Activated T-helper 1 cell treated with Interleukin-2 at 50 U/mL for 16 hours (primary cell): Measurements from ENCODE around the gene MTMR4.
"Not testable (repeated sequence)": the region's sequence is repeated elsewhere in the genome, so short reads cannot be mapped to it uniquely, and the experiment has no call there.

Experiments
- DNase-seq: peaks from one replicate; pipeline ENCODE4 v3.0.0-alpha.2; 2020; ENCODE audit warnings: low read depth

MTMR4 gene

DNA sequence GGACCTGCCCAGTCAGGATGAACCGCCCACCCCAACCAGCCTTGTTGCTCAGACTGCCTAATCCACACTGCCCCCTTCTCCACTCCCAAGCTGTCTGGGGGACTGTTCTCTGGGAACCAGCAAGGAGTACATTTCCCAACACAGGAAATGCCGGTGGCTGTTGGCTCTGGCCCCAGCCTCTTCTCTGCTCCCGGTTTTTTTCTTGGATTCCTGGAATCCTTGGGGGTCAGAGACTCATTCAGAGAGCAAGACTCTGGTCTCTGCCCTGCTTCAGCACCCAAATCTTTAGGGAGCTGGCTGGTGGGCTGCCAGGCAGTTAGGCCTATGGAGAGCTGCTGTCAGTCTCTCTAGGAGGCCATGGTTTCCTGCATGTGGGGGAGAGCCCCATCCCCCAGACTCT lies 10.8 kb upstream of the MTMR4 start:
- no peak for DNase-seq

DNA sequence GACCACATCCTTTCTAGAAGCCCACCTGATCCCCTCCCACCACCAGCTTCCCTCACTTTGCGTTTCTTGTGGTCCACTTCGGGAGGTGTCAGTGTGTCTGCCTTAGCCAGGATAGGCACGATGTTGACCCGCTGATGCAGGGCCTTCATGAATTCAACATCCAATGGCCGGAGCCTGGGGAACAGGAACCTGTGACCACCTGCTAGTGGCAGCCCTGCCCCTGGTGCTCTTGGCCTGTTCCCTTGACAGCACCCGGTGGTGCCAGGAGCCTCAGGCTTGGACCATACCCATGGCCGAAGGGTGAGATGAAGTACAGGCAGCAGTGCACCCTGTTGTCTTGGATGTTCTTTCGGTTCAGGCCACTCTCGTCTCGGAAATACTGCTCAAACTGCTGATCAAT lies 7.2 kb upstream of the MTMR4 start:
- no peak for DNase-seq

DNA sequence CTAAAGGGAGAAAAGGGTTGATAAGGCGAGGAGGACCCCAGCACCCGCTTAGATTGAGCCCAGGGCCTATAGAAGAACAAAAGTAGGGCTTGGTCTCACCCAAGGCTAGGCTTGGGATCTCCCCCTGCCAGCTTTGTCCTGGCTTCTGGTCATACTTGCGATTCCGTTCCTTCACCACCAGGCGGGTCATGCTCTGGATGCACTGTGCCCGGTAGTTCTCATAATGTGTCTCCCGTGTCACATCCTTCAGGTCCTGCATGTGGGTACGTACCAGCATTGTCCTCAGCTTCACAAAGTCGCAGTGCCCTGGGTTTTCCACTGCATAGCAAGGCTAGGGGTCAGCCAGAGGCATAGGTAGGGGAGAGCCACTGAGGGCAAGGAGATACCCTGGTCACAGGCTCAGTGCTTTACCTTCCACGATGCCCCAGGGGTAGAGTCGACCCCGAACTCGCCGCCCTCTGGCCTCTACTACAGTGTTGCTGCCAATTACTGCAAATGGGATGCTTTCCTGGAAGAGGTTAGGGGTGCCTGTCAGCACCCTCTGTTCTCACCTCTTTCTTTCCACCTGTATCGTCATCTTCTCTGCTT lies 6.5 kb upstream of the MTMR4 start:
- no peak for DNase-seq

DNA sequence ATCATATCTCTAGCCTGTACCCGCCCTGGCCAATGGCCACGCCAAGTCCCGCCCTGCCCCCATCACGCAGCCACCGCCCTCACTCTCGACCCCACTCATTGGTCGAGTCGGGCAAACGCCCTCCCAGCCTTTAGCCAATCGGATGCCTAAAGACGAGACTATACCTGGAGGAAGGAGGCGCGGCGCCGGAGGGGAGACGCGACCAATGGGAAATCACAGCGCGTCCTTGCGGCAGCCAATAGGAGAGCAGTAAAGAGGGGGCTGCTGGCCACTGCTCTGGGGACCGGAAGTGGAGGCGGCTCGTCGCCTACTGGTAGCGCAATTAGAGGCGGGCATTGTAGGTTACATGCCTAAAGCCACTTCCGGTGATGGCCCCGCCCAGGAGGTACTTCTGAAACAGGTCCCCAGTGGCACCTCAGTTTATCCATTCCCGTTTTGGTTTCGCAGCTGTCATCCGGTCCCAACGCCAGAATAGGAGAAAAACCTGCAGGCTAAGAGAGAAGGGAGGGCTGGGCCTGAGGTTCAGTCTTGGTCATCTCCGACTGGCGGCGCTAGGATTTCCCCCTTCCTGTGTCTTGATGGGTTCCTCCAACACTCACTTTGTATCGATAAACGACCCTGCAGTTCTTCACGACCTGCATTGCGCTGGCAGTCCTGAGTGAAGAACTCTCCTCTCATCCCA lies 3.6 kb upstream of the MTMR4 start:
- peak; percentile 99 for DNase-seq

DNA sequence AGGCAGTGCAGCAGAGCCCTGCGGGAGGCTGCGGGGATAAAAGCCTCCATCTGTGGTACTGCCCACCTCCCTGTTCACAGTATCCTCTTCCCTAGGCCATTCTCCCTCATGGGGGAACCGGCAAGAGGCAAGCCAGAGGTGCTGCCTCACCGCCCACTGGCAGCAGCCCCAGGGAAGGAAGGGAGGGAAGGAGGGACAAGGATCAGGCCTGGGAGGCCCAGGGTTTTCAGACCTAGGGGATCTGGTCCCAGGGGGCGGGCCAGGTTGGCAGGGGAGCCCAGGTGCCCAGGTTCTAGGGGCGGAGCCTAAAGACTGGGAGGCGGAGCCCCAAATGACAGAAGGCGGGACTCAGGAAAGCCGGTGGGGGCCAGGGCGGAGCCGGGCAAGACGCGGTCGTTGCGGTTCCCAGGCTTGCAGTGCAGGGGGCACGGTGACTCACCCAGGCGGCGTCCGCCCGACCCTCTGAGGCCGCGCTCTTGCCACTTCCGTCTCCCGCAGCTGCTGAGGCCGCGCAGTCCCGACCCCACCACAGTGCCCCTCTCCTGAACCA lies 3.0 kb upstream of the MTMR4 start:
- DNase-seq = no peak

DNA sequence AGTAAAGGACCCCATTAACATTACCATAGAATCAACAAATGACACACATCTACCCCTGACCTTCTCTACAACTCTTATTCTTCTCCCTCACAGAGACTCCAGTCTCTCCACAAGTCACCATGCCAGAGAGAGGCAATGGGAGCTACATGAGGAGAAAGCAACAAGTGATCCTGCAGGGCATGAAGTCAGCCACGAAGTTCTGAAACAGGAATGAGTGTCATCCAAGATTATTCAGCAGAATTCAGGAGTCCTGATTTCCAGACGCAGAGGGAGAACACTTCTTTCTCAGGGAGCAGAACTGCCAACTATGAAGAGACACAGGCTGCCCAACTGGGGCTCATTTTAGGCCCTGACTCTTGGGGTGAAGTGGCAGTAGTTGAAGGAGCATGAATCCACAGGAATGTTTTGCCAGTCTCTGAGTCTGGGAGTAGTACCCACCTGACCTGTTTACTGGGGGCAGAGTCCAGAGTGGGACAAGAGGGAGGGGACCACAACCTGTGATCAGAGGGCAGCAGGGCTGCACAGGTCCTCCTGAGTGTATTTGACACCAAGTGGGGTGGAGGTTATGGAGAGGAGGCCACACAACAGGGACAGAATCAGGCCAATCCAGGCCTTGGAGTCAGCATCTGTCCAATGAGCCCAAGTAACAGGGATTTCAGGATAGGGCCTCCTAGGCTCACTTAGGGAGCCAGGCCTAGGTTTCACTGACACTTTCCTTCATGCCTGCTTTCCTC lies 2.4 kb upstream of the MTMR4 start:
- no peak for DNase-seq

DNA sequence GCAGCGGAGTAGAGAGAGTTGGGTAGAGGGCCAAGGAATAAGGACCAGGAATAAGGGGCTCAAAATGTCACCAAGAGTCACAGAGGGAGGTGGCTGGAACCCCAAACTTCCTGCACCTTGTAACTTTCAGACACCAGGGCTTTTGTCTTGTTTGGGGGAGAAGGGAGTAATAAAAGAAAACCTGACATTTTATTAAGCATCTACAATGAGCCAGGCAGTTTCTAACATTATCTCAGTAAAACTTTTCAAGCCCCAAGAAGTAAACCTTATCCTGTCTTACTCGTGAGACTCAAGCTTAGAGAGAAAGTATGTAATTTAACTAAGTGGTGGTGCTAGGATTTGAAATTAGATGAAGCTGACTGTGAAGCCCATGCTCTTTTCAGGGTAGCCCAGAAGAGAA lies 848 bp upstream of the MTMR4 start:
- no peak for DNase-seq

DNA sequence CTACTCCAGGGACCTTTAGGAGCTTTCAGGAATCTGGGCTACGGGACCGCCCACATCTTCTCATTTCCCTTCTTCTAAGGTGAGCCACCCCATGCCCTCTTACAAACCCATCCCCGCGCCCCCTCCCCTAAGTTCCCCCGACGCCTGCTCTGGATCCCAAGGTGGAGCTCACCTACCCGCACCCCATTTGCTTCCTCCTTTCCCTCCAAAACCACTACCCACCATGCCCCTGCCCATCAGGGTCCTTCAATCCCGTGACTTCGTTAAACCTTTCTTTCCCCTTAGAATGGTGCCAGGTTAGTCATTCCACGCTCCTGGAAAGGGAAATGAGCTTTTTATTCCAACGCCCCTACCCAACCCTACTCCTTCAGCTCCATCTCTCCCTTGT lies 326 bp upstream of the MTMR4 start:
- DNase-seq = no peak

DNA sequence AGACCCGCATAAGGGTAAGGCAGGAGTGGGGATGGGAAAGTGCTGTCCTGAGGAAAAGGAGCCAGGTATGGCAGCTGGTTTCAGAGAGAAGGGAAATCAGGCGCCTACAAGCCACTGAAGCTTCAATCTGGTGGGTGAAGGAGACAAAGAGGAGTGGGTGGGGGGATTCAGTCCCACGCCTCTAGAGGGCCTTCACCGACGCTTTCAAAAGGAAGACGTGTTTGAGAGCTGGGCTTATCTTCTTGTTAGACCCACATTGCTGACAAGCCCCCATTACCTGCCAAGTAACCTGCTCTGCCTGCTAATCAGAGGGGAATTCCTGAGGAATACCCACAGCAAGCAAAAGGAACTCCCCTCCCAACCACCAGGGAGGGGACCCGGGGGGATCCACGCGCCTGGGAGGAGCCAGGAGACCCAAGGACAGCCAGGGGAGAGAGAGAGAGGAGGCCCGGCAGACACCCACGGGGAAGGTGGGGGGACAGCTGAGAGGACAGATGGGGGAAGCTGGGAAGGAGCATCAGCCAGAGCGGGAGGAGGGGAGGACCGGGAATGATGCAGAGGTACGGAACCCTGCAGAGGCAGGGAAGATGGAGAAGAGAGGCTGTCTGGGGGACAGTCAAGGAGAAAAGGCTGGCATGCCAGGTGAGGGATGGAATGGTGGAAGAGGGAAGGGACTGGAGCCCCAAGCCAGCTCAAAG lies 1.0 kb downstream of the MTMR4 start:
- no peak for DNase-seq

DNA sequence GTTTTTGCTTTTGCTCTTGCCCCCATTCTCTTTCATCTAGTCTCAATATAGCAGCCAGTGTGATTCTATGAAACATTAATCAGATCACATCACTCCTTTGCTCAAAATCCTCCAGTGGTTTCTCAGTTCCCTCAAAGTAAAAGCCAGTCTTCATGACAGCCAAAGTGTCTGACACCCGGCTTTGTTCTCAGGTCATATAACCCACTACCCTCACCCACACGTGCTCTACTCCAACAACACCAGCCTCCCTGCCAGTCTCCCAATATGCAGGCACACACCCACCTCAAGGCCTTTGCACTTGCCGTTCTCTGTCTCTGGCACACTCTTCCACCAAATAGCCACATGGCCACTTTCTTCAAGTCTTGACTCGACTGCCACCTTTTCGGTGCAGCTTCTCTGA lies 4.4 kb downstream of the MTMR4 start:
- DNase-seq = no peak

DNA sequence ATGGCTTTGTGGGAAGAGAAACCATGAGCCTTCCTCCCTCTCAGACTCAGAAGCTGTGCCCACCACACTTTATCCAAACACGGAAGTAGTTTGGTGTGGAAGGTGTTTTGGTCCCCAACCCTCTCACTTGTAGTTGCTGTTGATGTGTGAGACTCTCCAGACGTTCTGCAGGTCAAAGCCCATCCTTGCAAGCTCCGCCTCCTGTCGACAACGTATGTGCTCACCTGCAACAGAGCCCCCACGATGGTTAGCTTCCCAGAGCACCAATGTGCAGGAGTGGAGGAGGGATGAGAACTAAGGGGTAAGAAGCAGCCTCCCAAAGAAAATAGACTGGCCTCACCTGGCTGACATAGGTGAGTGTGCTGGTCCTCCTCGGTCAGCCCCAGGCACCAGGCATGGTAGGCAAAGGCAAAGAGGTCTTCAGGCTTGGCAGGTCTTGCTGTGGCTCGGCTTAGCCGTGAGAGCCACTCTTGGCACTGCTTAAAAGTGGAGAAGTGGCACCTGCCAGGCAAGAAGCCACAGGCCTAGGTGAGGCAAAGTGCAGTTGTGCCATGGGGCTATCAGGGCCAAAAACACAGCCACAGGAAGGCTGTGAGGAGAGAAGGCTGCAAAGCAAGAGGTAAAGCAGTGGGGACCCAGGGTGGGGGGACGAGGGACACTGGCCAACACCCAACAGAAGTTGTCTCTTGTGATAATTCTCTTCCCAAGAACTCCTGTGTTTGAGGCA lies 5.9 kb downstream of the MTMR4 start:
- DNase-seq = no peak

DNA sequence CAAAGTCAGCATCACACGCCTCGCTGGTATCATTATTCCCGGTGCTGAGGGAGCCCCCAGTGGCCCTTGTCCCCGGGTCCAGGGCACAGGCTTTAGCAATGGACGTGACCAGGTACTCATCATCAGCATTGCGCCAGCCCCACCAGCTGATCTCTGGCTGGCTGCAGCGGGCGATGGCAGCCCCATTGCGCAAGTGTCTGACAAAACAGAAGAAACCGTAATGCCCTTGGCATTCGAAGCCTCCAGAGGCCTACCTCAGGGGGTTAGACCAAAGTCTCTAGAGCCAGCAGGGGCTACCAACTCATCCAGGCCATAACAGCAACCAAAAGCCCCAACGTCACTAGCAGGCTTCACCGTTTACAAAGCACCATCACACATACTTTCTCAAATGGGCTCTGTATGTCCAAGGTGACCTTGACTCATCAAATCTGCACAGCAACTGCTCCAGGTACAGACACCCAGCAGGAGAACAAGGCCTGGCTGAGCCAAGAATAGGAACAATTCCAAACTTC lies 7.3 kb downstream of the MTMR4 start:
- no peak for DNase-seq

DNA sequence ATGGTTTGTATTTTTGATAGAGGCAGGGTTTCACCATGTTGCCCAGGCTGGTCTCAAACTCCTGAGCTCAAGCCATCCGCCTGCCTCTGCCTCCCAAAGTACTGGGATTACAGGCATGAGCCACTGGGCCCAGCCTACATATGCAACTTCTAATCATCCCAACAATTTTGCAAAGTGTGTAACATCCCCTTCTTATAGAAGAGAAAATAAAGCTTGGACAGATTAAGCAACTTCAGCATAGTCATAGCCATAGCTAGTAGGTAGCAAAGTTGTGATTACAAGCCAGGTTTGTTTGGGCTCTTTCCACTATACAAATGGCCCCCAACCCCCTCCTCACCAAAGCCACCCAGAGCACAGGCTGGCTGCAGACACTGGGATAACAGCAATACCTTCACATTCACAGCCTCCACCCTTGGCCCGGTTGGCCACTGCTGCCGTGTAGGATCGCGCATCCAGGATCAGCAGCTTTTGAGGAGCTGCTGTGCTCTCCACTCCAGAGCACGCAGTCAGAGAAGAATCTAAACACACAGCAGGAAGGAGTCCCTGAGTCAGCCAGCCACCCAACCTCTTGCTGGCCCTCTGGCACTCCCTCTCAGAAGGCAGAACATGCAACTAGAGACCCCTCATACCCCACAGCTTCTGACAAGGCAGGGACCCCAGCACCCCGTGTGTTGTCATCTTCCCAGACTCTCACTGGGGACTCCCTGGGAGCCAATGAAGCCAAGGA lies 7.9 kb downstream of the MTMR4 start:
- no peak for DNase-seq

DNA sequence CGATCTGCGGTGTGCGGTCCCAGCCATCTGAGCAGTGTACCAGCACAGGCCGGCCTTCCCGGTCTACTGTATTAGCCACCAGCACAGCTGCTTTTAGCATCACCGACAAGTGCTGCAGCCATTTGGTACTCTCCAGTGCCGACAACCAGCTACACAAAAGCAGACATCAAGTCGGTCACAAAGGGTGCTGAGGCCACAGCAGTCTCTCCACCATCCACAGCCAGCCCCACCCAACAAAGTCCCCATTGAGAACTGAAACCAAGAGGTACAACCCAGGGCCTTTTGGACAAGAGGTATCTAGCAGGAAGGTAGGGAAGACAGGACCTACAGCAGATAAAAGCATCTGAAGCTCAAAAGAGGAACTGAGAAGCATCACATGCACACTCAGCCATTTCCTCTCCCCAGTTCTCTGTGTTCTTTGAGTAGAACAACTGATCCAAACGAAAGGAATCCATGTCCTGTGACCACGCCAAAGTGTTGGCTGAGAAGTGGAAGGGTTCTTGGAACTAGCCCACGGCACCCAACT lies 9.5 kb downstream of the MTMR4 start:
- no peak for DNase-seq

DNA sequence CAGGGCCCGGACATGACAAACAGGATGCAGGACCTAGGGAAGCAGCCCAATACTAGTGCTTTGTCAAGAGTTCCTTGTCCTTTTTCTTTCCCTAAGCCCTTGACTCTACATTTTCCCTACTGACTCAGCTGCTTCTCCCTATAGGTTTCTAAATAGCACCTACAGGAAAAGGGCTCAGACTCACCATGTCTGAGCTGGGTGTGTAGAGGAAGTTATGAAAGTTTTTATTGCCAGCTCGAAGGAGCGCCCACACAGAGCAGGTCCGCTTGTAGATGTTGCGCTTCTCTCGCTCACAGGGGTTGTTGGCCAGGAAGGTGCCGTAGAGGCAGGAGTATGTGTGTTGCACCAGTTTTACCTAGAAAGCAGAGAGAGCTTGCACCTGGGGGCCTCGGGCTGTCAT lies 10.6 kb downstream of the MTMR4 start:
- no peak for DNase-seq

DNA sequence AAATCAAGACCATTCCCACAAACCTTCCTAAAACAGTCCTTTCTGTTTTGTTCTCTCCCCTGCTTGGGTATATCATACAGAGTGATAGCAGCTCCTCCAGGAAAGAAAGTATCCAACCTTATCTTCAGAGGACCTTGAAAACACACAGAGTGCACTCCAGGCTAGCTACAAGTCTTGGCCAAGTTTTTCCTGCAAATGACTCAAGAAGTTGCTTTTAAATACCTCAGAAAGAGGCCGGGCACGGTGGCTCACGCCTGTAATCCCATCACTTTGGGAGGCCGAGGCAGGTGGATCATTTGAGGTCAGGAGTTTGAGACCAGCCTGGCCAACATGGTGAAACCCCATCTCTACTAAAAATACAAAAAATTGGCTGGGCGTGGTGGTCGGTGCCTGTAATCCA lies 11.3 kb downstream of the MTMR4 start:
- not testable (repeated sequence) for DNase-seq

DNA sequence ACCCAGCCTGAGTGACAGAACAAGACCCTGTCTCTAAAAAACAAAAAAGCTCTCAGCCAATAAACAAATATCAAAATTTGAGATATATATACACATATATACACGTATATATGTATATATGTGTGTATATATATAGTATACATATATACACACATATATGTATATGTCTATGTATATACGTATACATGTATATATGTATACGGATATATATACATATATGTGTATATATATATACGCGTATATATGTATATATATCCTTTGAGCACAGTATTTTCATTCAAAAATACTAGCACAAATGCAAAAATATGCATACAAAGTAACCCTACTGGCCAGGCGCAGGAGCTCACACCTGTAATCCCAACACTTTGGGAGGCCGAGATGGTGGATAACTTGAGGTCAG lies 13.0 kb downstream of the MTMR4 start:
- no peak for DNase-seq

DNA sequence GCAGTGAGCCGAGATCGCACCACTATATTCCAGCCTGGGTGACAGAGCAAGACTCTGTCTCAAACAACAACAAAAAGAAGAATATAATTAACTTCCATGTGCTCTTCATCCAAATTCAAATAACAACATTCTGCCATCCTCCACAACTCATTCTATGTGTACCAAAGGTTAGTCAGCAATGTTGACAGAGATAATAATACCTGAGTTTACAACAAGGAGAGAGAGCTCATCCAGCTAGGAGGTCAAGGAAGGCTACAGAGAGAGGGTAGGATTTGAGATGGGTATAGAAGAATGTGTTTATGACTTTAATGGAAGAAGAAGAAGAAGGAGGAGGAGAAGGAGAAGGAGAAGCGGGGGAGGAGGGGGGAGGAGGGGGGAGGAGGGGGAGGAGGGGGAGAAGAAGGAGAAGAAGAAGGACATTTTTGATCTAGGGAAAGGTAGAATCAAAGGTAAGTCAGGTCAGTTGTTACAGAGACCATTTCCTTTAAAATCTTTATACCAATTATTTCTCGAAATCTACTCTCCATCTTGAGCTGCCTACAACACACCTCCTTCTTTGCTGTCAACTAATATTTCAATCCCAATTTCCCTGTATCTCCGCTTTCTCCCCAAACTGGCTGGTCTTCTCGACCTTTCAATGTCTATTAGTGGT lies 16.1 kb downstream of the MTMR4 start:
- DNase-seq = no peak

DNA sequence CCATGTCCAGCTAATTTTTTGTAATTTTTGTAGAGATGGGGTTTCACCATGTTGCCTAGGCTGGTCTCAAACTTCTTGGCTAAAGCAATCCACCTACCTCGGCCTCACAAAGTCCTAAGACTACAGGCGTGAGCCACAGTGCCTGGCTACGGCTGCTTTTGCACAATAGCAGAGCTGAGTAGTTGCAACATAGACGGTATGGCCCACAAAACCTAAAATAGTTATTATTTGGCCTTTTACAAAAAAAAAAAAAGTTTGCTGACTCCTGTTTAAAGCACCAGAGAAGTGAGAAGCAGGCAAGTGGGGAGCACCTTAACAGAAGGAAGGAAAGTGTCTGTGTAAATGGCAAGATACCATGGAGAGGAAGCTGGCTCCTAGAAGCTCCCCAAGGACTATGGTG lies 20.9 kb downstream of the MTMR4 start:
- no peak for DNase-seq
